HFFc6 (cell line): ENCODE data around the gene PTPN7. TPM values are rescaled to one million over a fixed set of nuclear protein-coding genes. Genes with fewer than 3 reads are reported as not detected.
"Not testable (repeated sequence)": the region's sequence is repeated elsewhere in the genome, so short reads cannot be mapped to it uniquely, and the experiment has no call there.

ENCODE experiments used
- DNase-seq: peaks from one replicate; pipeline ENCODE4 v3.0.0-alpha.2; 2018
- H3K27ac Mint-ChIP-seq: 2 replicates; pipeline ENCODE4 v1.8.0; 2020; ENCODE audit warnings: mild to moderate bottlenecking, mixed read lengths
- H3K27me3 Mint-ChIP-seq: 2 replicates; pipeline ENCODE4 v1.8.0; 2021; ENCODE audit warnings: mild to moderate bottlenecking, moderate library complexity, mixed read lengths; ENCODE audit not compliant: insufficient read depth
- H3K36me3 Mint-ChIP-seq: 2 replicates; pipeline ENCODE4 v1.8.0; 2021; ENCODE audit warnings: low read depth, mixed read lengths
- H3K4me1 Mint-ChIP-seq: 2 replicates; pipeline ENCODE4 v1.8.0; 2020; ENCODE audit warnings: low read depth, mixed read lengths
- H3K4me3 Mint-ChIP-seq: 2 replicates; pipeline ENCODE4 v1.8.0; 2020; ENCODE audit warnings: mild to moderate bottlenecking, moderate library complexity, mixed read lengths
- H3K9me3 Mint-ChIP-seq: 2 replicates; pipeline ENCODE4 v1.8.0; 2020; ENCODE audit warnings: mild to moderate bottlenecking, mixed read lengths
- CTCF ChIP-seq: fragments of 200-600 bp; sonication (generic); IDR thresholded peaks from 2 replicates; pipeline ENCODE4 v1.5.0; 2021; ENCODE audit warnings: antibody characterized with exemption, mild to moderate bottlenecking
- total RNA-seq, 6 experiments: library from RNA; stranded (reverse); fragmentation: NEBNext Ultra II Directional; extraction: Animal tissue kit (Norgen Biotek cat#: 25700); gene quantifications; 2 replicates in 1 of 6; 3 replicates in 5 of 6; pipeline ENCODE4 v1.2.3, GENCODE V29; 2021

Gene PTPN7
- total RNA-seq, 6 experiments from 2014 or later = not detected

DNA sequence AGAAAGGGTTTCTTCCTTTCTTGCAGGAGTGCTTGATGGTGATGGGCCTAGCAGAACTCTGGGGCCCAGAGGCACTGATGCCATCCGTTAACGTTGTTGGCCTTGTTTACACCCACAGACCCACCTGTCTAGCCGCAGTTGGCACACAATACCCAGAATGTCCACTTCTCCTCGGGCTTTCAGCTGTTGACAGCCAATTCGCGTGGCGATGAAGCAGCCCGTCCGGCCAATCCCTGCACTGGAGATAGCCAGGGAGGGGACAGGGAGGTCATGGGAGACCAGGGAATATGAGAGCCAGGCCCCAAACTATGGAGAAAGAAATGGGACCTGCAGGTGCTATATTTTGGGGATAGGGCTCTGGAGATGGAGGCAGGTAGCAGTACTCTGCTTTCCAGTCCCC is 10.2 kb downstream of the PTPN7 start:
- Mint-ChIP-seq H3K4me3 (no peak overlapping the region), H3K4me1 (peaks cover 11% of the 10 kb centered on the region), H3K36me3 (no peaks in the 10 kb centered on the region), H3K27ac (no peak overlapping the region), H3K27me3 (peaks cover 29% of the 10 kb centered on the region), H3K9me3 (no peaks in the 10 kb centered on the region)
- no peak for DNase-seq
- TF ChIP-seq CTCF = no peak

DNA sequence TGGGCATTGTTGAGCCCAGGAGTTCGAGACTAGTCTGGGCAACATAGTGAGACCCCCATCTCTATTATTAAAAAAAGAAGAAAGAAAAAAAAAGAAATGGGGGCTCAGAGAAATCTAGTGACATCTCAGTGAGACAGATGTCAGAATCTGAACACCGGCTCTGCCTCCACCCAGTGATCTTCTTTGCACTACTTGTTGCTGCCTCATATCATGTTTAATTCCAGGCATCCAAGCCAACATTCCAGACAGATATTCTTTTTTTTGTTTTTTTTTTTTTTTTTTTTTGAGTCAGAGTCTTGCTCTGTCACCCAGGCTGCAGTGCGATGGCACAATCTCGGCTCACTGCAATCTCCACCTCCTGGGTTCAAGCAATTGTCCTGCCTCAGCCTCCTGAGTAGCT is 10.8 kb downstream of the PTPN7 start:
- no peak for TF ChIP-seq CTCF
- Mint-ChIP-seq H3K27ac (no peak overlapping the region), H3K9me3 (no peaks in the 10 kb centered on the region), H3K27me3 (peaks cover 24% of the 10 kb centered on the region), H3K4me1 (peaks cover 8% of the 10 kb centered on the region), H3K4me3 (no peak overlapping the region), H3K36me3 (no peaks in the 10 kb centered on the region)
- peak; percentile 11 for DNase-seq

GRCh38 chr1:202148391-202148790 is 12.0 kb downstream of the PTPN7 start:
- Mint-ChIP-seq H3K27ac (no peak overlapping the region), H3K4me1 (peaks cover 11% of the 10 kb centered on the region), H3K9me3 (no peaks in the 10 kb centered on the region), H3K36me3 (no peaks in the 10 kb centered on the region), H3K4me3 (no peak overlapping the region), H3K27me3 (peaks cover 23% of the 10 kb centered on the region)
- no peak for DNase-seq
- TF ChIP-seq CTCF = no peak

GRCh38 chr1:202146993-202147392 is 13.4 kb downstream of the PTPN7 start:
- TF ChIP-seq CTCF = no peak
- no peaks in the 10 kb centered on the region for H3K36me3 Mint-ChIP-seq
- no peaks in the 10 kb centered on the region for H3K9me3 Mint-ChIP-seq
- H3K4me3 Mint-ChIP-seq = no peak overlapping the region
- peaks cover 17% of the 10 kb centered on the region for H3K27me3 Mint-ChIP-seq
- H3K4me1 Mint-ChIP-seq = peaks cover 19% of the 10 kb centered on the region
- no peak overlapping the region for H3K27ac Mint-ChIP-seq
- no peak for DNase-seq

- Mint-ChIP-seq H3K9me3 (no peaks in the 10 kb centered on the region), H3K27me3 (peaks cover 17% of the 10 kb centered on the region), H3K4me1 (peaks cover 19% of the 10 kb centered on the region), H3K4me3 (no peak overlapping the region), H3K27ac (no peak overlapping the region), H3K36me3 (no peaks in the 10 kb centered on the region)
- DNase-seq = no peak
- TF ChIP-seq CTCF = no peak
These were observed 14.1 kb downstream of the PTPN7 start for GRCh38 chr1:202146279-202146678.

GRCh38 chr1:202145744-202146140 is 14.7 kb downstream of the PTPN7 start:
- H3K4me3 Mint-ChIP-seq, H3K9me3 Mint-ChIP-seq, DNase-seq, H3K36me3 Mint-ChIP-seq, H3K27ac Mint-ChIP-seq: not testable (repeated sequence)
- peaks cover 13% of the 10 kb centered on the region for H3K27me3 Mint-ChIP-seq
- peaks cover 19% of the 10 kb centered on the region for H3K4me1 Mint-ChIP-seq
